Ramos (cell line): ENCODE measurements around the gene WDR4.
"Not testable (repeated sequence)": the region's sequence is repeated elsewhere in the genome, so short reads cannot be mapped to it uniquely, and the experiment has no call there.

Experiments
- in situ Hi-C: fragments of 300-500 bp; cut with MboI; formaldehyde crosslinking; loops from one replicate; pipeline ENCODE4 v1.14.3; 2022; ENCODE audit warnings: low sequenced_read_pairs; ENCODE audit not compliant: unreplicated experiment

The WDR4 gene

GRCh38 chr21:42883921-42884320 is 4.6 kb upstream of the WDR4 start:
- in situ Hi-C loops: no loop called here

GRCh38 chr21:42880352-42880751 is 1.0 kb upstream of the WDR4 start:
- in situ Hi-C loops: no loop called here

- in situ Hi-C loops: no loop called here
These were observed 704 bp downstream of the WDR4 start for GRCh38 chr21:42878678-42878992.

GRCh38 chr21:42875811-42876210 is 3.5 kb downstream of the WDR4 start:
- in situ Hi-C loops: not testable (repeated sequence)

GRCh38 chr21:42873096-42873495 is 6.2 kb downstream of the WDR4 start:
- in situ Hi-C loops: no loop called here

GRCh38 chr21:42868196-42868595 is 11.1 kb downstream of the WDR4 start:
- in situ Hi-C loops: no loop called here

GRCh38 chr21:42865776-42866160 is 13.6 kb downstream of the WDR4 start:
- in situ Hi-C loops: no loop called here

GRCh38 chr21:42864815-42865775 is 14.2 kb downstream of the WDR4 start:
- in situ Hi-C loops: no loop called here

- in situ Hi-C loops: no loop called here
These were observed 15.1 kb downstream of the WDR4 start for GRCh38 chr21:42864286-42864685.

GRCh38 chr21:42863504-42863870 is 15.9 kb downstream of the WDR4 start:
- in situ Hi-C loops: no loop called here

GRCh38 chr21:42862774-42863503 is 16.4 kb downstream of the WDR4 start:
- in situ Hi-C loops: no loop called here

GRCh38 chr21:42861848-42862400 is 17.4 kb downstream of the WDR4 start:
- in situ Hi-C loops: no loop called here

- in situ Hi-C loops: no loop called here
These were observed 18.0 kb downstream of the WDR4 start for GRCh38 chr21:42861311-42861847.

- in situ Hi-C loops: no loop called here
These were observed 19.0 kb downstream of the WDR4 start for GRCh38 chr21:42860345-42860744.

- in situ Hi-C loops: loop anchor here (5.0 kb wide), 1 partner anchor 38 kb away; no protein-coding TSS in a partner anchor
These were observed 19.5 kb downstream of the WDR4 start for GRCh38 chr21:42859891-42860230.

GRCh38 chr21:42858957-42859890 is 20.1 kb downstream of the WDR4 start:
- in situ Hi-C loops: loop anchor here (5.0 kb wide), 1 partner anchor 37 kb away; no protein-coding TSS in a partner anchor

- in situ Hi-C loops: loop anchor here (5.0 kb wide), 1 partner anchor 36 kb away; no protein-coding TSS in a partner anchor
These were observed 21.0 kb downstream of the WDR4 start for GRCh38 chr21:42858185-42858847.

- in situ Hi-C loops: loop anchor here (5.0 kb wide), 1 partner anchor 35 kb away; no protein-coding TSS in a partner anchor
These were observed 22.1 kb downstream of the WDR4 start for GRCh38 chr21:42857216-42857615.

- in situ Hi-C loops: loop anchor here (5.0 kb wide), 1 partner anchor 34 kb away; no protein-coding TSS in a partner anchor
These were observed 23.4 kb downstream of the WDR4 start for GRCh38 chr21:42855937-42856335.
